Measurements from ENCODE around the gene ADISSP. TPM values are rescaled to one million over a fixed set of nuclear protein-coding genes. Genes with fewer than 3 reads are reported as not detected.

ADISSP gene
- total RNA-seq, 1 experiment from 2014 or later: 244 TPM

Other genes starting within 250 kb of the ADISSP start
- gene GFRA4, start 104.4 kb downstream of the ADISSP start, total RNA-seq (2014; rRNA removed): not detected in 2 replicates
- 0.11 TPM in 1 of 2 replicates, not detected in the other for gene ADAM33, start 85.7 kb downstream of the ADISSP start, total RNA-seq (2014; rRNA removed)
- not detected in 2 replicates for gene SIGLEC1, start 55.2 kb downstream of the ADISSP start, total RNA-seq (2014; rRNA removed)
- not detected in 2 replicates for gene HSPA12B, start 35.1 kb downstream of the ADISSP start, total RNA-seq (2014; rRNA removed)
- gene SPEF1, start 13.7 kb upstream of the ADISSP start, total RNA-seq (2014; rRNA removed): 2.0 and 2.6 TPM in 2 replicates
- 213 and 276 TPM in 2 replicates for gene CENPB, start 19.0 kb upstream of the ADISSP start, total RNA-seq (2014; rRNA removed)
- gene CDC25B, start 28.6 kb upstream of the ADISSP start, total RNA-seq (2014; rRNA removed): 89.7 and 106 TPM in 2 replicates
- gene AP5S1, start 52.8 kb upstream of the ADISSP start, total RNA-seq (2014; rRNA removed): 28.5 and 31.4 TPM in 2 replicates
- gene MAVS, start 79.1 kb upstream of the ADISSP start, total RNA-seq (2014; rRNA removed): 38.7 and 44.8 TPM in 2 replicates
- gene PANK2, start 121.6 kb upstream of the ADISSP start, total RNA-seq (2014; rRNA removed): 50.8 and 52.1 TPM in 2 replicates
- 8.2 and 10.5 TPM in 2 replicates for gene RNF24, start 247.8 kb upstream of the ADISSP start, total RNA-seq (2014; rRNA removed)